A549 (cell line): Measurements from ENCODE around the gene TIAM2. TPM values are rescaled to one million over a fixed set of nuclear protein-coding genes. Genes with fewer than 3 reads are reported as not detected.

ENCODE experiments used
- ATAC-seq, 2 experiments: fragments of 200-7000 bp in 1 of 2; fragments of >200 bp in 1 of 2; cut with Nextera tagmentation in 1 of 2; cut with Tn5 transposase in 1 of 2; 3 replicates each; pipeline versions ENCODE4 v1.8.0 to v1.9.1; 2018 to 2020; ENCODE audit warnings: mild to moderate bottlenecking in 1 of 2, moderate library complexity in 1 of 2
- CTCF ChIA-PET: fragments of 300-600 bp; sonication (Branson Sonifier 250); formaldehyde crosslinking; extraction: SDS; loops from one replicate; lab custom pipeline; 2021; ENCODE audit warnings: antibody characterized with exemption, inconsistent platforms; lab: Yijun Ruan, JAX
- POLR2A ChIA-PET: fragments of 350-600 bp; formaldehyde crosslinking; extraction: SDS; loops from one replicate; lab custom pipeline; 2021; ENCODE audit warnings: antibody characterized with exemption, inconsistent platforms; lab: Yijun Ruan, JAX
- DNase-seq, 2 experiments: peaks; one replicate each; pipeline versions ENCODE4 v3.0.0 to v3.0.0-alpha.2; 2011 to 2016; ENCODE audit warnings: low read depth in 1 of 2, low spot score in 1 of 2
- FAIRE-seq: peaks from 2 replicates; lab custom pipeline; 2011; peaks lifted over from hg19 to GRCh38; lab: Jason Lieb, UNC
- H3K27ac ChIP-seq, 2 experiments: fragments of >200 bp; sonication (Bioruptor Twin); formaldehyde crosslinking; 3 replicates each; pipeline ENCODE4 v1.5.1; 2016 to 2017
- H3K4me1 ChIP-seq: fragments of >200 bp; sonication (Bioruptor Twin); formaldehyde crosslinking; 3 replicates; pipeline ENCODE4 v1.6.1; 2016
- H3K4me2 ChIP-seq: fragments of >200 bp; sonication (Bioruptor Twin); formaldehyde crosslinking; 3 replicates; pipeline ENCODE4 v1.6.1; 2016
- H3K4me3 ChIP-seq: fragments of >200 bp; sonication (Bioruptor Twin); formaldehyde crosslinking; 3 replicates; pipeline ENCODE4 v1.5.1; 2016
- H3K9me3 ChIP-seq: fragments of >200 bp; sonication (Bioruptor Twin); formaldehyde crosslinking; 3 replicates; pipeline ENCODE4 v1.6.1; 2016
- BHLHE40 ChIP-seq: IDR thresholded peaks from 2 replicates; pipeline ENCODE4 v1.6.1; 2012; ENCODE audit warnings: low read depth, low read length, inconsistent platforms
- CBX2 ChIP-seq: fragments of 200-600 bp; sonication (generic); IDR thresholded peaks from 2 replicates; pipeline ENCODE4 v1.6.1; 2016; ENCODE audit warnings: low read depth, mild to moderate bottlenecking, borderline replicate concordance
- CBX8 ChIP-seq: fragments of 200-600 bp; sonication (generic); IDR thresholded peaks from 2 replicates; pipeline ENCODE4 v1.6.1; 2016
- CEBPB ChIP-seq, 2 experiments: fragments of >200 bp in 1 of 2; sonication (Bioruptor Twin) in 1 of 2; formaldehyde crosslinking in 1 of 2; IDR thresholded peaks; 2 replicates each; pipeline ENCODE4 v1.6.1; 2012 to 2016
- E2F6 ChIP-seq: IDR thresholded peaks from 2 replicates; pipeline ENCODE4 v1.6.1; 2012; ENCODE audit warnings: low read depth, borderline replicate concordance
- EHF ChIP-seq: fragments of 250-450 bp; sonication (Bioruptor Pico); IDR thresholded peaks from 2 replicates; pipeline ENCODE4 v1.5.0; 2020; ENCODE audit warnings: mild to moderate bottlenecking
- EP300 ChIP-seq, 2 experiments: fragments of >200 bp; sonication (Bioruptor Twin); formaldehyde crosslinking; IDR thresholded peaks; 2 replicates in 1 of 2; 3 replicates in 1 of 2; pipeline ENCODE4 v1.6.1; 2016 to 2017
- ESRRA ChIP-seq: fragments of 150-350 bp; IDR thresholded peaks from 2 replicates; pipeline ENCODE4 v1.6.1; 2014; ENCODE audit warnings: mild to moderate bottlenecking, low read length, borderline replicate concordance
- HES2 ChIP-seq: fragments of >200 bp; sonication (Bioruptor Twin); formaldehyde crosslinking; IDR thresholded peaks from 2 replicates; pipeline ENCODE4 v1.6.1; 2016
- HOXA7 ChIP-seq: fragments of 250-450 bp; sonication (Bioruptor Pico); IDR thresholded peaks from 2 replicates; pipeline ENCODE4 v1.5.0; 2020; ENCODE audit warnings: mild to moderate bottlenecking, moderate library complexity
- JUNB ChIP-seq: fragments of >200 bp; sonication (Bioruptor Twin); formaldehyde crosslinking; IDR thresholded peaks from 2 replicates; pipeline ENCODE4 v1.6.1; 2016
- KDM1A ChIP-seq: fragments of 200-600 bp; sonication (generic); IDR thresholded peaks from 2 replicates; pipeline ENCODE4 v1.6.1; 2016; ENCODE audit warnings: low read depth, mild to moderate bottlenecking
- MAFK ChIP-seq: fragments of 450-650 bp; IDR thresholded peaks from 2 replicates; pipeline ENCODE4 v1.6.1; 2014; ENCODE audit not compliant: partially characterized antibody
- MAZ ChIP-seq: fragments of 150-350 bp; IDR thresholded peaks from 2 replicates; pipeline ENCODE4 v1.6.1; 2014; ENCODE audit warnings: antibody characterized with exemption, low read depth, low read length, borderline replicate concordance
- MYC ChIP-seq: IDR thresholded peaks from 2 replicates; pipeline ENCODE4 v1.6.1; 2012; ENCODE audit warnings: mild to moderate bottlenecking, inconsistent platforms, low read length, improper control_type of control experiment, borderline replicate concordance
- NR3C1 ChIP-seq: fragments of >200 bp; sonication (Bioruptor Twin); formaldehyde crosslinking; IDR thresholded peaks from 3 replicates; pipeline ENCODE4 v1.6.1; 2017
- PHF8 ChIP-seq: fragments of 200-600 bp; sonication (generic); IDR thresholded peaks from 2 replicates; pipeline ENCODE4 v1.6.1; 2016; ENCODE audit warnings: low read depth, mild to moderate bottlenecking, antibody characterized with exemption, moderate library complexity, borderline replicate concordance
- RFX5 ChIP-seq: fragments of 450-650 bp; IDR thresholded peaks from 2 replicates; pipeline ENCODE4 v1.7.1; 2014; ENCODE audit warnings: antibody characterized with exemption, mild to moderate bottlenecking, moderate library complexity
- RNF2 ChIP-seq: fragments of 200-600 bp; sonication (generic); IDR thresholded peaks from 2 replicates; pipeline ENCODE4 v1.6.1; 2016; ENCODE audit warnings: low read depth, mild to moderate bottlenecking, antibody characterized with exemption, moderate library complexity, borderline replicate concordance
- SMC3 ChIP-seq: fragments of >200 bp; sonication (Bioruptor Twin); formaldehyde crosslinking; IDR thresholded peaks from 3 replicates; pipeline ENCODE4 v1.6.1; 2018; ENCODE audit warnings: inconsistent platforms
- SREBF2 ChIP-seq: fragments of 450-650 bp; IDR thresholded peaks from 2 replicates; pipeline ENCODE4 v1.6.1; 2014; ENCODE audit warnings: mild to moderate bottlenecking, moderate library complexity
- ZC3H11A ChIP-seq: fragments of 450-650 bp; IDR thresholded peaks from 2 replicates; pipeline ENCODE4 v1.6.1; 2014; ENCODE audit warnings: antibody characterized with exemption, mild to moderate bottlenecking
- WGBS: methylation state at CpG from one replicate; pipeline ENCODE4 v1.1.6; 2017; ENCODE audit errors: missing lambda C conversion rate; 5-methylcytosine and 5-hydroxymethylcytosine counted together
- polyA plus RNA-seq, 4 experiments: library from polyadenylated mRNA; depleted of rRNA in 3 of 4; stranded (reverse); fragments of >200 nt; fragmentation: RNase III in 1 of 4; extraction: RNeasy Plus Mini Kit Qiagen cat#74134 plus additional on column Dnase treatment in 1 of 4; gene quantifications; 2 replicates in 3 of 4; 3 replicates in 1 of 4; pipeline ENCODE4 v1.2.3, GENCODE V29; 2011 to 2017
- TF ChIP-seq, protein P1 (sequence below): fragments of 150-350 bp; IDR thresholded peaks from 2 replicates; pipeline ENCODE4 v1.6.1; 2014; ENCODE audit warnings: low read depth, mild to moderate bottlenecking, low read length
- TF ChIP-seq, protein P2 (sequence below): fragments of >200 bp; sonication (Bioruptor Twin); formaldehyde crosslinking; IDR thresholded peaks from 3 replicates; pipeline ENCODE4 v1.5.1; 2016
- TF ChIP-seq, protein P3 (sequence below): IDR thresholded peaks from 2 replicates; pipeline ENCODE4 v1.6.1; 2012
- TF ChIP-seq, protein P4 (sequence below): fragments of >200 bp; sonication (Bioruptor Twin); formaldehyde crosslinking; IDR thresholded peaks from 3 replicates; pipeline ENCODE4 v1.6.1; 2016

The TIAM2 gene
- polyA plus RNA-seq, 2 of the 4 experiments (the other 2 are of a cell fraction): 2.5 to 3.1 TPM

DNA sequence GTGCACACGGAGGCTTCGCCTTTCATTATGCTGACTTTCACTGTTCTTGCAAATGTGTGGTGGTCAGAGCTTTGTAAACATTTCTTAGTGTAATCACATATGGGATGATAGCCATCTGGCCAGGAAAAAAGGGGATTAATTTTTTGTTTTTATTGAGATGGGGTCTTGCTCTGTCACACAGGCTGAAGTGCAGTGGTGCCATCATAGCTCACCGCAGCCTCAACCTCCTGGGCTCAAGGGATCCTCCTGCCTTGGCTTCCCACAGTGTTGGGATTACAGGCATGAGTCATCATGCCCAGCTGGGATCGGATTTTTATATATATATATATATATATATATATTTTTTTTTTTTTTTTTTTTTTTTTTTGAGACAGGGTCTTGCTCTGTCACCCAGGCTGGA lies 11.0 kb upstream of the TIAM2 start:
- no peak overlapping the region for H3K27ac ChIP-seq
- H3K9me3 ChIP-seq: no peaks in the 10 kb centered on the region
- no peak overlapping the region for H3K4me3 ChIP-seq
- CTCF ChIA-PET: no interaction called here
- 77% methylated on average over 4 of the region's 4 CpGs for WGBS
- no peaks in the 10 kb centered on the region for H3K4me1 ChIP-seq
- no peak for TF ChIP-seq ZC3H11A
- TF ChIP-seq, protein P1, sequence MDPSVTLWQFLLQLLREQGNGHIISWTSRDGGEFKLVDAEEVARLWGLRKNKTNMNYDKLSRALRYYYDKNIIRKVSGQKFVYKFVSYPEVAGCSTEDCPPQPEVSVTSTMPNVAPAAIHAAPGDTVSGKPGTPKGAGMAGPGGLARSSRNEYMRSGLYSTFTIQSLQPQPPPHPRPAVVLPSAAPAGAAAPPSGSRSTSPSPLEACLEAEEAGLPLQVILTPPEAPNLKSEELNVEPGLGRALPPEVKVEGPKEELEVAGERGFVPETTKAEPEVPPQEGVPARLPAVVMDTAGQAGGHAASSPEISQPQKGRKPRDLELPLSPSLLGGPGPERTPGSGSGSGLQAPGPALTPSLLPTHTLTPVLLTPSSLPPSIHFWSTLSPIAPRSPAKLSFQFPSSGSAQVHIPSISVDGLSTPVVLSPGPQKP: no peak
- no peak for TF ChIP-seq JUNB
- no peak for TF ChIP-seq RNF2
- no peak for TF ChIP-seq BHLHE40
- TF ChIP-seq PHF8: no peak
- TF ChIP-seq SREBF2: no peak
- TF ChIP-seq, protein P2, sequence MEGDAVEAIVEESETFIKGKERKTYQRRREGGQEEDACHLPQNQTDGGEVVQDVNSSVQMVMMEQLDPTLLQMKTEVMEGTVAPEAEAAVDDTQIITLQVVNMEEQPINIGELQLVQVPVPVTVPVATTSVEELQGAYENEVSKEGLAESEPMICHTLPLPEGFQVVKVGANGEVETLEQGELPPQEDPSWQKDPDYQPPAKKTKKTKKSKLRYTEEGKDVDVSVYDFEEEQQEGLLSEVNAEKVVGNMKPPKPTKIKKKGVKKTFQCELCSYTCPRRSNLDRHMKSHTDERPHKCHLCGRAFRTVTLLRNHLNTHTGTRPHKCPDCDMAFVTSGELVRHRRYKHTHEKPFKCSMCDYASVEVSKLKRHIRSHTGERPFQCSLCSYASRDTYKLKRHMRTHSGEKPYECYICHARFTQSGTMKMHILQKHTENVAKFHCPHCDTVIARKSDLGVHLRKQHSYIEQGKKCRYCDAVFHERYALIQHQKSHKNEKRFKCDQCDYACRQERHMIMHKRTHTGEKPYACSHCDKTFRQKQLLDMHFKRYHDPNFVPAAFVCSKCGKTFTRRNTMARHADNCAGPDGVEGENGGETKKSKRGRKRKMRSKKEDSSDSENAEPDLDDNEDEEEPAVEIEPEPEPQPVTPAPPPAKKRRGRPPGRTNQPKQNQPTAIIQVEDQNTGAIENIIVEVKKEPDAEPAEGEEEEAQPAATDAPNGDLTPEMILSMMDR: no peak
- no peak for TF ChIP-seq SMC3
- TF ChIP-seq E2F6: no peak
- TF ChIP-seq NR3C1: no peak
- no peak for TF ChIP-seq CEBPB (IDR thresholded peaks at IDR 0.05)
- TF ChIP-seq KDM1A: no peak
- no peak for TF ChIP-seq CBX8
- TF ChIP-seq, protein P3, sequence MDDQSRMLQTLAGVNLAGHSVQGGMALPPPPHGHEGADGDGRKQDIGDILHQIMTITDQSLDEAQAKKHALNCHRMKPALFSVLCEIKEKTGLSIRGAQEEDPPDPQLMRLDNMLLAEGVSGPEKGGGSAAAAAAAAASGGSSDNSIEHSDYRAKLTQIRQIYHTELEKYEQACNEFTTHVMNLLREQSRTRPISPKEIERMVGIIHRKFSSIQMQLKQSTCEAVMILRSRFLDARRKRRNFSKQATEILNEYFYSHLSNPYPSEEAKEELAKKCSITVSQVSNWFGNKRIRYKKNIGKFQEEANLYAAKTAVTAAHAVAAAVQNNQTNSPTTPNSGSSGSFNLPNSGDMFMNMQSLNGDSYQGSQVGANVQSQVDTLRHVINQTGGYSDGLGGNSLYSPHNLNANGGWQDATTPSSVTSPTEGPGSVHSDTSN: no peak
- TF ChIP-seq MAZ: no peak
- TF ChIP-seq, protein P4, sequence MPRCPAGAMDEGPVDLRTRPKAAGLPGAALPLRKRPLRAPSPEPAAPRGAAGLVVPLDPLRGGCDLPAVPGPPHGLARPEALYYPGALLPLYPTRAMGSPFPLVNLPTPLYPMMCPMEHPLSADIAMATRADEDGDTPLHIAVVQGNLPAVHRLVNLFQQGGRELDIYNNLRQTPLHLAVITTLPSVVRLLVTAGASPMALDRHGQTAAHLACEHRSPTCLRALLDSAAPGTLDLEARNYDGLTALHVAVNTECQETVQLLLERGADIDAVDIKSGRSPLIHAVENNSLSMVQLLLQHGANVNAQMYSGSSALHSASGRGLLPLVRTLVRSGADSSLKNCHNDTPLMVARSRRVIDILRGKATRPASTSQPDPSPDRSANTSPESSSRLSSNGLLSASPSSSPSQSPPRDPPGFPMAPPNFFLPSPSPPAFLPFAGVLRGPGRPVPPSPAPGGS: no peak
- no peak overlapping the region for H3K4me2 ChIP-seq
- POLR2A ChIA-PET: no interaction called here
- FAIRE-seq: no peak
- no peak for ATAC-seq
- no peak for DNase-seq

GRCh38 chr6:154986787-154987235 lies 8.3 kb upstream of the TIAM2 start:
- ATAC-seq (no peak), FAIRE-seq (no peak), DNase-seq (no peak)
- ChIA-PET CTCF (interaction anchor here (0.7 kb wide), 1 partner anchor 17 kb away, joined by 3 read pairs; no protein-coding TSS in a partner anchor), POLR2A (no interaction called here)
- WGBS: 78% methylated on average over 4 of the region's 4 CpGs
- H3K4me1 ChIP-seq: no peaks in the 10 kb centered on the region
- TF ChIP-seq, protein P1: no peak
- TF ChIP-seq MAFK (no peak), MYC (no peak), EHF (no peak), RFX5 (no peak), CBX2 (no peak), CEBPB (IDR thresholded peaks at IDR 0.05) (no peak), EP300 (IDR thresholded peaks at IDR 0.05) (no peak), ESRRA (no peak), HOXA7 (CRISPR knock-in tag) (no peak), HES2 (no peak)
- TF ChIP-seq, protein P3: no peak
- H3K27ac ChIP-seq: no peak overlapping the region
- H3K9me3 ChIP-seq: no peaks in the 10 kb centered on the region
- no peak overlapping the region for H3K4me3 ChIP-seq
- no peak overlapping the region for H3K4me2 ChIP-seq
